Endothelial cell of umbilical vein (primary cell): ENCODE data around the gene BATF. TPM values are rescaled to one million over a fixed set of nuclear protein-coding genes. Genes with fewer than 3 reads are reported as not detected.

ENCODE experiments used
- BruUV-seq: library from RNA; stranded (reverse); fragments of 400-500 nt; replicated peaks from 2 replicates; lab custom pipeline; 2021; lab: Mats Ljungman, UMichigan
- CTCF ChIA-PET: fragments of 300-600, 350-600 bp; sonication (Branson Sonifier 250); formaldehyde crosslinking; loops from one replicate; lab custom pipeline; 2021; ENCODE audit warnings: antibody characterized with exemption, inconsistent platforms; lab: Charles Lee
- POLR2A ChIA-PET: fragments of 300-600, 350-600 bp; sonication (Branson Sonifier 250); formaldehyde crosslinking; loops from one replicate; lab custom pipeline; 2021; ENCODE audit warnings: antibody characterized with exemption, inconsistent platforms; lab: Charles Lee
- DNase-seq: peaks from one replicate; pipeline ENCODE4 v3.0.0-alpha.2; 2011; ENCODE audit warnings: low read depth, low spot score
- FAIRE-seq: peaks from 2 replicates; lab custom pipeline; 2011; peaks lifted over from hg19 to GRCh38; lab: Jason Lieb, UNC
- H2AFZ ChIP-seq: 2 replicates; pipeline ENCODE4 v1.6.0; 2012; ENCODE audit warnings: low read depth, low read length, control low read depth, inconsistent platforms
- H3K27ac ChIP-seq: 2 replicates; pipeline ENCODE4 v1.5.1; 2011; ENCODE audit warnings: low read depth, mild to moderate bottlenecking, control low read depth, low read length, moderate library complexity; ENCODE audit not compliant: insufficient read depth
- H3K27me3 ChIP-seq, 2 experiments: 2 replicates each; pipeline versions ENCODE4 v1.6.0 to v1.6.1; 2011; ENCODE audit warnings: low read length in 2 of 2, mixed read lengths in 1 of 2; ENCODE audit not compliant: control insufficient read depth in 2 of 2, insufficient read depth in 2 of 2
- H3K36me3 ChIP-seq, 2 experiments: 2 replicates in 1 of 2; 3 replicates in 1 of 2; pipeline ENCODE4 v1.5.1; 2011; ENCODE audit warnings: low read length in 2 of 2, mild to moderate bottlenecking in 1 of 2, moderate library complexity in 1 of 2; ENCODE audit not compliant: control insufficient read depth in 2 of 2, insufficient read depth in 2 of 2; ENCODE audit errors: extremely low read depth in 1 of 2
- H3K4me1 ChIP-seq: 3 replicates; pipeline ENCODE4 v1.5.1; 2011; ENCODE audit warnings: mild to moderate bottlenecking, low read length; ENCODE audit not compliant: control insufficient read depth, insufficient read depth; ENCODE audit errors: extremely low read depth
- H3K4me2 ChIP-seq: 2 replicates; pipeline ENCODE4 v1.6.1; 2011; ENCODE audit warnings: low read length, control low read depth, mixed read lengths; ENCODE audit not compliant: insufficient read depth
- H3K4me3 ChIP-seq, 3 experiments: fragments of 200-600 bp in 1 of 3; sonication (generic), shearing (Covaris generic) in 1 of 3; replicated peaks in 1 of 3; 2 replicates each; pipeline ENCODE4 v1.5.1; 2011 to 2016; ENCODE audit warnings: control low read depth in 3 of 3, low read length in 3 of 3, mild to moderate bottlenecking in 2 of 3, inconsistent platforms in 1 of 3, low read depth in 1 of 3, moderate library complexity in 1 of 3; ENCODE audit not compliant: insufficient read depth in 1 of 3
- H3K79me2 ChIP-seq: 2 replicates; pipeline ENCODE4 v1.6.0; 2012; ENCODE audit warnings: low read length, inconsistent platforms; ENCODE audit not compliant: control insufficient read depth, insufficient read depth
- H3K9ac ChIP-seq: replicated peaks from 2 replicates; pipeline ENCODE3; 2011; ENCODE audit warnings: low read length, control low read depth; ENCODE audit not compliant: insufficient read depth; ENCODE audit errors: extremely low read depth
- H3K9me1 ChIP-seq: replicated peaks from 3 replicates; pipeline ENCODE4 v1.6.0; 2011; ENCODE audit warnings: mild to moderate bottlenecking, low read length; ENCODE audit not compliant: control insufficient read depth, insufficient read depth; ENCODE audit errors: extremely low read depth
- H3K9me3 ChIP-seq: replicated peaks from 2 replicates; pipeline ENCODE4 v1.5.1; 2012; ENCODE audit warnings: low read length, inconsistent platforms; ENCODE audit not compliant: control insufficient read depth, insufficient read depth
- H4K20me1 ChIP-seq: replicated peaks from 2 replicates; pipeline ENCODE3; 2011; ENCODE audit warnings: mild to moderate bottlenecking, low read length; ENCODE audit not compliant: control insufficient read depth, insufficient read depth; ENCODE audit errors: extremely low read depth
- EZH2 ChIP-seq: IDR thresholded peaks from 2 replicates; pipeline ENCODE4 v1.6.1; 2012; ENCODE audit warnings: borderline replicate concordance, low read depth, mild to moderate bottlenecking, moderate library complexity, low read length, inconsistent platforms; ENCODE audit not compliant: severe bottlenecking
- FOS ChIP-seq: IDR thresholded peaks from 2 replicates; pipeline ENCODE4 v1.6.1; 2011; ENCODE audit warnings: mild to moderate bottlenecking, low read length, moderate library complexity, borderline replicate concordance; ENCODE audit not compliant: insufficient read depth
- GATA2 ChIP-seq: IDR thresholded peaks from 2 replicates; pipeline ENCODE4 v1.7.0; 2011; ENCODE audit warnings: low read depth, mild to moderate bottlenecking, moderate library complexity, mixed read lengths, low read length; ENCODE audit not compliant: insufficient read length, insufficient read depth
- JUN ChIP-seq: IDR thresholded peaks from 2 replicates; pipeline ENCODE4 v1.6.1; 2011; ENCODE audit warnings: borderline replicate concordance, low read depth; ENCODE audit not compliant: insufficient read length, insufficient read depth
- MYC ChIP-seq: IDR thresholded peaks from one replicate; pipeline ENCODE4 v1.6.1; 2011; ENCODE audit warnings: mild to moderate bottlenecking, low read depth, low read length
- POLR2A ChIP-seq: IDR thresholded peaks from 2 replicates; pipeline ENCODE4 v1.6.1; 2012; ENCODE audit warnings: low read depth, mild to moderate bottlenecking, control low read depth, low read length
- POLR2AphosphoS5 ChIP-seq: IDR thresholded peaks from 2 replicates; pipeline ENCODE4 v1.6.1; 2012; ENCODE audit warnings: low read depth, mild to moderate bottlenecking, control low read depth, low read length, moderate library complexity; ENCODE audit not compliant: insufficient read depth
- dilution Hi-C: fragments of 300-500 bp; cut with MboI; formaldehyde crosslinking; loops from one replicate; pipeline ENCODE4 v1.15.0; 2019; ENCODE audit warnings: low sequenced_read_pairs; ENCODE audit not compliant: extremely low pct_ligation_motif_present
- intact Hi-C: fragments of 100-400 bp; cut with micrococcal nuclease; formaldehyde crosslinking; loops from one replicate; pipeline ENCODE4 v1.10.0; 2022
- polyA plus RNA-seq, 4 experiments: library from polyadenylated mRNA; depleted of rRNA in 3 of 4; stranded (reverse) in 3 of 4; unstranded in 1 of 4; fragments of >200 nt; gene quantifications; 2 replicates each; pipeline versions ENCODE4 v1.2.1 to v1.2.3, GENCODE V29; 2011 to 2012; ENCODE audit warnings: missing spikeins in 1 of 4
- total RNA-seq: library from RNA; stranded (reverse); gene quantifications from 2 replicates; pipeline ENCODE4 v1.2.3, GENCODE V29; 2021
- TF ChIP-seq, protein P1 (sequence below): IDR thresholded peaks from 2 replicates; pipeline ENCODE4 v1.6.1; 2011; ENCODE audit not compliant: insufficient read depth, insufficient read length
- TF ChIP-seq, protein P2 (sequence below), 2 donors: IDR thresholded peaks; 1 replicate in 1 of 2; 2 replicates in 1 of 2; pipeline ENCODE4 v1.5.1; 2011; ENCODE audit warnings: low read length in 2 of 2, mild to moderate bottlenecking in 2 of 2, moderate library complexity in 2 of 2, control low read depth in 1 of 2, inconsistent platforms in 1 of 2, low read depth in 1 of 2; ENCODE audit not compliant: insufficient read depth in 1 of 2; ENCODE audit errors: extremely low read depth in 1 of 2

The BATF gene
- total and polyA plus RNA-seq, 2 donors (not counting 3 experiments of a cell fraction or from before 2014, with no cell fraction given) = not detected

DNA sequence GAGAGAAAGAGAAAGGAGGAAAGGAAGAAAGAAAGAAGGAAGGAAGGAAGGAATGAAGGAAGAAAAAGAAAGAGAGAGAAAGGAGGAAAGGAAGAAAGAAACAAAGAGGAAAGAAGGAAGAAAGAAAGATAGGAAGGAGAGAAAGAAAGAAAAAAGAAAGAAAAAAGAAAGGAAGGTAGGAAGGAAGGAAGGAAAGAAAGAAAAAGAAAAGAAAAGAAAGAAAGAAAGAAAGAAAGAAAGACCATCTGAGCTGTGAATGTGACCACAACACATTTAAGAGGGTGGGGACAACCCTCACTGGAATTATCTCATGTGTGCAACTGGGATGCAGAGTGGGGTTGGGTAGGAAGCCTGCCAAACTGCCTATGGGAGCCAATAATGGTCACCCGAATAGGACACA lies 36.0 kb upstream of the BATF start:
- Histone ChIP-seq H3K27ac (no peak overlapping the region), H3K4me2 (no peak overlapping the region), H3K79me2 (no peaks in the 10 kb centered on the region), H3K9me3 (no peaks in the 10 kb centered on the region), H3K9me1 (no peaks in the 10 kb centered on the region), H4K20me1 (no peaks in the 10 kb centered on the region), H2AFZ (no peak overlapping the region), H3K36me3 (no peaks in the 10 kb centered on the region), H3K4me3 (no peak overlapping the region), H3K4me1 (no peaks in the 10 kb centered on the region), H3K9ac (no peak overlapping the region), H3K27me3 (peaks cover 10 to 11% of the 10 kb centered on the region in 2 experiments)
- ChIA-PET POLR2A (no interaction called here), CTCF (interaction anchor here (1.6 to 6.6 kb wide), 3 partner anchors 57 to 177 kb away, joined by 3 to 141 read pairs (median 87); no protein-coding TSS in a partner anchor)
- FAIRE-seq (no peak), DNase-seq (no peak)
- dilution Hi-C loops (no loop called here), intact Hi-C loops (loop anchor here (5.0 kb wide), 1 partner anchor 59 kb away; the partner anchor contains the start of gene JDP2)
- no peak for TF ChIP-seq JUN
- no peak for TF ChIP-seq POLR2AphosphoS5
- TF ChIP-seq, protein P1, sequence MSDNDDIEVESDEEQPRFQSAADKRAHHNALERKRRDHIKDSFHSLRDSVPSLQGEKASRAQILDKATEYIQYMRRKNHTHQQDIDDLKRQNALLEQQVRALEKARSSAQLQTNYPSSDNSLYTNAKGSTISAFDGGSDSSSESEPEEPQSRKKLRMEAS = no peak
- no peak for TF ChIP-seq MYC
- no peak for TF ChIP-seq FOS
- no peak for TF ChIP-seq GATA2
- no peak for TF ChIP-seq POLR2A
- TF ChIP-seq, protein P2, sequence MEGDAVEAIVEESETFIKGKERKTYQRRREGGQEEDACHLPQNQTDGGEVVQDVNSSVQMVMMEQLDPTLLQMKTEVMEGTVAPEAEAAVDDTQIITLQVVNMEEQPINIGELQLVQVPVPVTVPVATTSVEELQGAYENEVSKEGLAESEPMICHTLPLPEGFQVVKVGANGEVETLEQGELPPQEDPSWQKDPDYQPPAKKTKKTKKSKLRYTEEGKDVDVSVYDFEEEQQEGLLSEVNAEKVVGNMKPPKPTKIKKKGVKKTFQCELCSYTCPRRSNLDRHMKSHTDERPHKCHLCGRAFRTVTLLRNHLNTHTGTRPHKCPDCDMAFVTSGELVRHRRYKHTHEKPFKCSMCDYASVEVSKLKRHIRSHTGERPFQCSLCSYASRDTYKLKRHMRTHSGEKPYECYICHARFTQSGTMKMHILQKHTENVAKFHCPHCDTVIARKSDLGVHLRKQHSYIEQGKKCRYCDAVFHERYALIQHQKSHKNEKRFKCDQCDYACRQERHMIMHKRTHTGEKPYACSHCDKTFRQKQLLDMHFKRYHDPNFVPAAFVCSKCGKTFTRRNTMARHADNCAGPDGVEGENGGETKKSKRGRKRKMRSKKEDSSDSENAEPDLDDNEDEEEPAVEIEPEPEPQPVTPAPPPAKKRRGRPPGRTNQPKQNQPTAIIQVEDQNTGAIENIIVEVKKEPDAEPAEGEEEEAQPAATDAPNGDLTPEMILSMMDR (IDR thresholded peaks at IDR 0.05; ENCODE audit: extremely low read depth in 1 of 2, insufficient read depth in 1 of 2, low read depth in 1 of 2, low read length in 2 of 2) = no peak
- no peak for TF ChIP-seq EZH2
- no TSS peak for BruUV-seq
